Nephron progenitor cell (in vitro differentiated cells): ENCODE measurements around the gene YPEL4.

Source experiments
- DNase-seq: peaks from one replicate; pipeline ENCODE4 v3.0.0; 2021
- H3K27ac Mint-ChIP-seq: 2 replicates; pipeline ENCODE4 v1.8.0; 2021; ENCODE audit warnings: mild to moderate bottlenecking, moderate library complexity, mixed read lengths
- H3K27me3 Mint-ChIP-seq: 2 replicates; pipeline ENCODE4 v1.8.0; 2021; ENCODE audit warnings: mild to moderate bottlenecking, low read depth, mixed read lengths; ENCODE audit not compliant: poor library complexity
- H3K36me3 Mint-ChIP-seq: 2 replicates; pipeline ENCODE4 v1.8.0; 2021; ENCODE audit warnings: low read depth, mixed read lengths
- H3K4me1 Mint-ChIP-seq: 2 replicates; pipeline ENCODE4 v1.8.0; 2021; ENCODE audit warnings: mixed read lengths
- H3K4me3 Mint-ChIP-seq: 2 replicates; pipeline ENCODE4 v1.8.0; 2021; ENCODE audit warnings: mild to moderate bottlenecking, moderate library complexity, mixed read lengths
- H3K9me3 Mint-ChIP-seq: 2 replicates; pipeline ENCODE4 v1.8.0; 2021; ENCODE audit warnings: mild to moderate bottlenecking, moderate library complexity, mixed read lengths
- TF ChIP-seq, protein P1 (sequence below): fragments of 200-600 bp; sonication (generic); IDR thresholded peaks from 2 replicates; pipeline ENCODE4 v1.5.0; 2021; ENCODE audit warnings: antibody characterized with exemption

YPEL4 gene

DNA sequence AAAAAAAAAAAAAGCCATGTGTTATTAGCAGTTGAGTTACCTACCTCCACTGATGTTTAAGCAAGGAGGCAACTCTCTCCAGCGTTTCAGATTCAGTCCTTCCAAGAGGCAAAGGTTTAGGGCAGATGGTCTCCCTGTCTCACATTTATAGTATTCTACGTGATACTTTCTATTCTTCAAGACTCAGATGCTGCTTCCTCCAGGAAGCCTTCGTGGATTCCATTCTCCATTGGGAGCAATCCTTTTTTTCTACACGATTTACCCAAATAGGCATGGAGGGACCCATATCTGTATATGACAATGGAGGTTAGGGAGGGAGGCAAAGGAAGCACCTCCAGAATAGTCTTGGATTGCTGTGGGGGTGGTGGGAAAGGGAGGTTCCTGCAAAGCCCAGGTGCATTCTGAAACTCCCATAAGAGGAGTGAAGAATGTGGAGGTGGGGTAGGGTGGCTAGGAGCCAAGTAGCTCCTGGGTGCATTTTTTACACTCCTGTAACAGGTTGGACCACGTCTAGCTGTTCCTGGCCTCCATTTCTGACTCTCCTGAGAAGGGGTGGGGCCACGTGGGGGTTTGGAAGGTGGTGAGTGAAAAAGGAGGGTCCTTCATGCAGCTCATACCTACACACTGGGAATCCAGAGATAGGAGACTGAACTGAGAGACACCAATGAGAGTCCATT, 16.2 kb downstream of the YPEL4 start:
- Mint-ChIP-seq H3K27ac (no peak overlapping the region), H3K4me3 (no peak overlapping the region), H3K9me3 (no peaks in the 10 kb centered on the region), H3K27me3 (peaks cover 6% of the 10 kb centered on the region), H3K36me3 (peaks cover 7% of the 10 kb centered on the region), H3K4me1 (peaks cover 52% of the 10 kb centered on the region)
- TF ChIP-seq, protein P1, sequence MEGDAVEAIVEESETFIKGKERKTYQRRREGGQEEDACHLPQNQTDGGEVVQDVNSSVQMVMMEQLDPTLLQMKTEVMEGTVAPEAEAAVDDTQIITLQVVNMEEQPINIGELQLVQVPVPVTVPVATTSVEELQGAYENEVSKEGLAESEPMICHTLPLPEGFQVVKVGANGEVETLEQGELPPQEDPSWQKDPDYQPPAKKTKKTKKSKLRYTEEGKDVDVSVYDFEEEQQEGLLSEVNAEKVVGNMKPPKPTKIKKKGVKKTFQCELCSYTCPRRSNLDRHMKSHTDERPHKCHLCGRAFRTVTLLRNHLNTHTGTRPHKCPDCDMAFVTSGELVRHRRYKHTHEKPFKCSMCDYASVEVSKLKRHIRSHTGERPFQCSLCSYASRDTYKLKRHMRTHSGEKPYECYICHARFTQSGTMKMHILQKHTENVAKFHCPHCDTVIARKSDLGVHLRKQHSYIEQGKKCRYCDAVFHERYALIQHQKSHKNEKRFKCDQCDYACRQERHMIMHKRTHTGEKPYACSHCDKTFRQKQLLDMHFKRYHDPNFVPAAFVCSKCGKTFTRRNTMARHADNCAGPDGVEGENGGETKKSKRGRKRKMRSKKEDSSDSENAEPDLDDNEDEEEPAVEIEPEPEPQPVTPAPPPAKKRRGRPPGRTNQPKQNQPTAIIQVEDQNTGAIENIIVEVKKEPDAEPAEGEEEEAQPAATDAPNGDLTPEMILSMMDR: no peak
- no peak for DNase-seq

DNA sequence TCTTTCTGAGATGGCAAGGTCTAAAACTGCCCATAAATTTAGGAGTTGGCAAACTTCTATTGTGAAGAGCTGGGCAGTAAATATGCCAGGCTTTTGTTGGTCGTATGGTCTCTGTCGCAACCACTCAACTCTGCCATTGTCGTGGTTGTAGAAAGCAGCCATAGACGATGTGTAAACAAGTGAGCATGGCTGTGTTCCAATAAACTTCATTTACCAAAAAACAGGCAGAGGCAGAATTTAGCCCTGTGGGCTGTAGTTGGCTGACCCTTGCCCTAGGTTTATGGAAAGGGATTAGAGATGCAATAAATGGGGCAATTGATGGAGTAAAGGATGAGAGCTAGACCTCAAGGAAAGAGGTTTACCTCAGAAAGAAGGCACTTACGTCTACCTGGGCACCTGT, 17.6 kb downstream of the YPEL4 start:
- H3K27ac Mint-ChIP-seq: no peak overlapping the region
- peaks cover 12% of the 10 kb centered on the region for H3K36me3 Mint-ChIP-seq
- H3K9me3 Mint-ChIP-seq: no peaks in the 10 kb centered on the region
- DNase-seq: no peak
- H3K4me3 Mint-ChIP-seq: no peak overlapping the region
- peaks cover 6% of the 10 kb centered on the region for H3K27me3 Mint-ChIP-seq
- peaks cover 53% of the 10 kb centered on the region for H3K4me1 Mint-ChIP-seq
- TF ChIP-seq, protein P1: no peak

DNA sequence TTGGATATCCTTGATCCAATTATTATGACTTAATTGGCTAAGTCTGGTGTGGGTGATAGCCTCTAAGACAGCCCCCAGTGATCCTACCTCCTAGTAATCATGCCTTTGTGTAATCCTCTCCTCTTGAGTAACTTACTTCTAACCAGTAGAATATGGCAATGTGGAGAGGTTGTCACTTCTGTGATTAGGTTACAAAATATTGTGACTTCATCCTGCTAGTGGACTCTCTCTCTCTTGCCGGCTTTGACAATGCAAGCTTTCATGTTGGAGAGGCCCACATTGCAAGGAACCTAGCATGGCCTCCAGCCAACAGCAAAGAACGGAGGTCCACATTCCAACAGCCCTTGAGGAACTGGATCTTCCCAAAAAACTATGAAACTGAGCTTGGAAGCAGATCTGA, 19.5 kb downstream of the YPEL4 start:
- no peak for DNase-seq
- Mint-ChIP-seq H3K4me3 (no peak overlapping the region), H3K36me3 (peaks cover 12% of the 10 kb centered on the region), H3K27me3 (peaks cover 6% of the 10 kb centered on the region), H3K9me3 (no peaks in the 10 kb centered on the region), H3K4me1 (peaks cover 44% of the 10 kb centered on the region), H3K27ac (no peak overlapping the region)
- TF ChIP-seq, protein P1: no peak

DNA sequence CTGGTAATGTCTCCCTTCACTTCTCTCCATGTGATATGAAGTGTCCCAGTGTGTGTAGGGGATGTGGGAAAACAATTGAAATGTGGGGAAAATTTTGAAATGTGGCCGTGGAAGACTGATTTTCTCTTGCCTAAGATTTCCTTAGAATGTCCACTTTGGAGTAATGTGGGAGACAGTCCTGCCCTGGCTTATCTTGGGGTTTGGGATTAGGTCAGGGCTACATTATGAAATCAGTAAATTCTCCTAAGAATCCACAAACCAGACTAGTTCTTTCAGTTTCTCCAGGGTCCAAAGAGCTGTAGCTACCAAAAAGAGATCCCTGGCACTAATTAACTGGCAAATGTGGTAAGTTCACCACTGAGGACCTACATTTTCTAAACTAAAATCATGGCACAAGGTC, 22.8 kb downstream of the YPEL4 start:
- Mint-ChIP-seq H3K4me3 (no peak overlapping the region), H3K27me3 (peaks cover 2% of the 10 kb centered on the region), H3K36me3 (peaks cover 19% of the 10 kb centered on the region), H3K9me3 (no peaks in the 10 kb centered on the region), H3K27ac (no peak overlapping the region), H3K4me1 (peaks cover 57% of the 10 kb centered on the region)
- DNase-seq: no peak
- TF ChIP-seq, protein P1: no peak

DNA sequence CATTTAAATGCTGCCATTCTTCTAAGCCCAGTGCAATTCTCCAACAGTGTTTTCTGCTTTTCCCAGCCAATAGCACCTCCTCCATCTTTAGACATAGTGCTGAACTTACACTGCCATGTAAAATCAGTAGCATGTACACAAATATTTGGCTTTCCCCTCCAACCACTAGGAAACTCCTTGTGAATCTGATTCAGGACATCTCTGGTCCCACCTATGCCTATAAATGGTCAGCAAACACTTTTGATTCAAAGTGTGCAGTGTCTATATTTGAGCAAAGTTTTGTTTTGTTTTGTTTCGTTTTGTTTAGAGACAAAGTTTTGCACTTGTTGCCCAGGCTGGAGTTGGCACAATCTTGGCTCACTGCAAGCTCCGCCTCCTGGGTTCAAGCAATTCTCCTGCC, 24.8 kb downstream of the YPEL4 start:
- H3K36me3 Mint-ChIP-seq: peaks cover 38% of the 10 kb centered on the region
- TF ChIP-seq, protein P1: no peak
- H3K9me3 Mint-ChIP-seq: peaks cover 16% of the 10 kb centered on the region
- H3K27me3 Mint-ChIP-seq: peaks cover 2% of the 10 kb centered on the region
- H3K4me3 Mint-ChIP-seq: no peak overlapping the region
- H3K27ac Mint-ChIP-seq: no peak overlapping the region
- peaks cover 39% of the 10 kb centered on the region for H3K4me1 Mint-ChIP-seq
- DNase-seq: no peak

DNA sequence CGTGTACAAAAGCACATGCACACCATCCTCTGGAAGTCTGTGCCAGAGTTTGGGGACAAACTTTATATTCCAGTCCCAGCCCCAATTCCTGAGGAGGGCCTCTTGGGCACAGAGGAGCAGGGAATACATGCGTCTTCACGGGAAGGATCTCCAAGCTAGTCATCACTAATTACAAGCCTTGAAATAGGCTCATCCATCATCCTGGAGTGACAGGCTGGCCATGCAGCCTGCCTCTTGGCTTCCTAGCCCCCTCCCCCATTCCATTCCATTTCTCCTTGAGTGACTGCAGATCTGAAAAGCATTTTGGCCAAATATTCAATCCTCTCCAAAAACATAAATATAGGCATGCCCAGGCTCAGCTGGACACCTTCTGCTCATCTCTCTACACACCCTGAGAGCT, 27.4 kb downstream of the YPEL4 start:
- no peak overlapping the region for H3K27ac Mint-ChIP-seq
- DNase-seq: peak; percentile 29
- peaks cover 39% of the 10 kb centered on the region for H3K36me3 Mint-ChIP-seq
- TF ChIP-seq, protein P1: no peak
- H3K4me1 Mint-ChIP-seq: peaks cover 18% of the 10 kb centered on the region
- peaks cover 24% of the 10 kb centered on the region for H3K9me3 Mint-ChIP-seq
- H3K4me3 Mint-ChIP-seq: peak overlapping the region; percentile 34
- no peaks in the 10 kb centered on the region for H3K27me3 Mint-ChIP-seq
